Activated CD4-positive, alpha-beta T cell treated with anti-CD3 and anti-CD28 coated beads, Interleukin-2, amount 50 U/mL, for 24 hours (primary cell): Measurements from ENCODE around the gene AFMID.

ENCODE experiments used
- DNase-seq, 2 donors: peaks; one replicate each; pipeline ENCODE4 v3.0.0-alpha.2; 2020; ENCODE audit warnings: low read depth in 1 of 2, low spot score in 1 of 2

Gene AFMID

DNA sequence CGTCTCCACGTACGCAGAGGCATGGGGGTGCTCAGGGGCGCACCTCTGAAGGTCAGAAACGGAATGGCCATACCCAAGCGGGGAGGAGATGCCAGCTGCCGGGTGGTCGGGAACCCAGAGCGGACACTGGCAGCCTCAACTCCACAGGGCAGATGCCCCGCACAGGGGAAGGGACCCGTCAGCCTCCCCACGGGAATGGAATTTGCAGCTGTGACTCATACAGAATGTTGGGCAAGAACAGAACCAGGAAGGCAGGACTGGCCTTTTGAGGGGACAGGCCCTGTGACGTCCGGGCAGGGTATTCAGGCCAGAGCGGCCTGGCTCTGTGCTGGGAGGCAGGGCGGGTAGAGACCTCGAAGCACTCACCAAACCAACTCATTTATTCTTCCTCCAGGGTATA is 7.8 kb upstream of the AFMID start:
- DNase-seq = no peak

DNA sequence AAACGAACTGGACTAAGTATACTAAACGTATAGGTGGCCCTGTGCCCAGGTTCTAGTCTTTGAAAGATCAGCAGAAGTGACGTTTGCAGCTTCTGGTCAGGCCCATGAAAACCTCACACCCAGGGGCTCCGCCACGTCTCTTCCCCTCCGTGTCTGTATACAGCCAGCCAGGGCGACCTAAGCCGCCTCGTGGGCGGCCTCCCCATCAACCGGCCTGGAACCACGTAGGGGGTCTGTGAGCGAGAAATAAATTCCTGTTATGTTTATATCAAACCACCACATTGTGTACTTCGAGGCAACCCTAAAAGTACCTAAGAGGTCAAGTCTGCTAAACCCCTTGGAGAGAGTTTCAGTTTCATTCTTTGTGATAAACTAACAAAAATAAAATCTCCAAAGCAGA is 7.1 kb upstream of the AFMID start:
- no peak for DNase-seq

DNA sequence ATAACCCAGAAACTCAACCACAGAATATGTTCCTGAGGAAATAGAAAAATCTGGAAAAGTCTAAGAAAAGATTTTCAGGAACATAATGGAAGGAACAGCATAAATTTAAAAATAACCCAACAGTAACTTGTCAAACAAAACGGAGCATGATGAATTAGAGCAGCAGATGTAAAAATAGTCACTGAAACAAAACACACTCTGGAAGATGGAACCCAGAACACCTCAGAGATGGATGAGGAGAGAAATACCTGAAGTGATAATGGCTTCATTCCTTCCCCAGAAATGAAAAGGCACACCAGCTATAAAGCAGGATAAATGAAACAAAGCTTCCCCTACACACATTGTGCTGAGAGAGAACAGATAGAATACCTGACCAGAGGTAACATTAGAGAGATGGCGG is 6.7 kb upstream of the AFMID start:
- no peak for DNase-seq

DNA sequence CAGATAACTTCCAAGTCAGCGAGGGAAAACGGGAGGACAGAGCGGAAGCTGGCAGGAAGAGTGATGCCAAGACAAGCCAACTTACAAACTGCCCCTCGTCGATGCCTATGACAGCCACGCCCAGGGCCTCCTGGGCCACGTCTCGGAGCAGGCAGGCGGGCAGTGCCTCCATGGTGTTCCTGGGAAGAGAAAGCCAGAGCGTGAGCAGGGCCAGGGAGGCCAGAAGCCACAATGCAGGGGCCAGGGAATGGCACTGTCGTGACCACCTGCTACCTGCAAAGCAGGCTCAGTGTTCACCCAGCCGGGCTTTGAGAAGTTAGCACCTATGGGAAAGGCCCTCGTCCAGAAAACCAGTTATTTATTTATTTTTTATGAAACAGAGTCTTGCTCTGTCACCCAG is 4.7 kb upstream of the AFMID start:
- DNase-seq = no peak

DNA sequence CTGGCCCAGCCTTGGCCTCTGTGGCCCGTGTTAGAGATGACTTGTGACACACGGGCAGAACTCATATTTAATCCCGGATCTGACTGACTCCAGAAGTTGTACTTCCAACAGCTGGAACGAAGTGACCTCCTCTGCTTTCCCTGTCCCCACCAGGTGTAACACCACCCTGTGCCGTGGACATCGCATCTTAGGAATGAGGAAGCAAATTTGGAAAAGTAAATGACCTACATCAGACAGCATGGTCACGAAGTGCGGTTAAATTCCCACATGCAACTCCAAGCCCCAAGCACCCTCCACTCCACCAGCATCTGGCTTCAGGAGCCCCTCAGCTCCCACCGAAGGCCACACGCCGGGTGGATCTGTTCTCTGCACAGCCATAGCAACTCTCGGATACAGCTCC is 3.2 kb upstream of the AFMID start:
- no peak for DNase-seq

DNA sequence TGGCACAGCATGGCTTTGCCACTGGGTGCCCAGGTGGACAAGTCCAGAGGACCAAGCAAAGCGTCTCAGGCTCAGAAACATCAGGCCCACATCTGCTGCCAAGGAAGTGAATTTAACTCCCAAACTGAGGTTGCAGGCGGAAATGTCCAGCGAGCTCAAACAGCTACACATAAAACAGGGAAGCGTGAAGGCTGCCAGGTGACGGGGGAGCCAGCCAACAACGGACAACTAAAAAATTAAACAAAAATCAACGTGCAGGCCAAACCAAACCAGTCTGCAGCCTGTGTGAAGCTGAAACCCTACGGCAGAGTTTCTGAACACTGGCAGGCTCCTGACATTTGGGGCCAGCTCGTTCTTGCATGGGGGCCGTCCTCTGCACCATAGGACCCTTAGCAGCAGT is 2.8 kb upstream of the AFMID start:
- no peak for DNase-seq

DNA sequence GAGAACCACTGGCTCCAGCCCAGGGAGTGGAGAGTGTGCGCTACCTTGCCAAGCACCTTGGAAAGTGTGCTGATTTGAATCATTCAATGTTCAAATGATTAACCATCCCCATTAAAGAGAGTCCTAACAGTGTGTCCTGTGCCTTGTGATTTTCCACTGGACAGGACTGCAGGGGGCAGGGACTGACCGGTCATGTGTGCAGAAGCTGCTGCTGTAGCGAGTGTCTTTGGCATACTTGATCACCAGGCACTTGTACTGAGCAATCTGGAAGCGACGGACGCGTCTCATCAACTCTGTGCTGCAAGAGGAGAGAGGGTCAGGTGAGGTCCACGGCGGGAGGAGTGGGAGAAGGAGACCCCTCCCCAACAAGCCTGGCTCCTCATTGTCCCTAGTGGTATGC is 2.3 kb upstream of the AFMID start:
- DNase-seq = no peak

DNA sequence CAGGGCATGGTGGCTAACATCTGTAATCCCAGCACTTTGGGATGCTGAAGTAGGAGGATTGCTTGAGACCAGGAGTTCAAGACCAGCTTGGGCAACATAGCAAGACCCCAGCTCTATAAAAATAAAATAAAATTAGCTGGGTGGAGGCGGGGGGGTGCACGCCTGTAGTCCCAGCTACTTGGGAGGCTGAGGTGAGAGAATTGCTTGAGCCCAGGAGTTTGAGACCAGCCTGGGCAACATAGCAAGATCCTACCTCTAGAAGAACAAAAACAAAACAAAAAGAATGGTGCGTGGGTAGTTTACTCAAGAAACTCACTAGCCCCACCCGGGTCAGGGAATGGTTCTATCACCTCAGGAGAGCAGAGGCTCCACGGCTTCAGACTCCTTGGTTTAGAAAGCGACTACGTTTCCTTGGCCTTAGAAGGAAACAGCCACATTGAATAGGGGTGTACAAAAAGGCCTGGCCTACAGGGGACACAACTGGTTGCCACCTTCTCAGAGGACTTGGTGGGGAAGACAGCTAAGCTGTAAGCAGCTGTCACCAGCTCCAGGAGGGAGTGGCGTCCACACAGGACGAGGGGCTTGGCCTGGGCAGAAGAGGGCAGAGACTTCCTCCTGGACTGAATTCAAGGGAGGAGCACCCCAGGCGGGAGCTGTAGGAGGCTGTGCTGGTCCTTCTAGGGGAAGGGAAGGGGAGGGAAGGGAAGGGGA is 1.0 kb upstream of the AFMID start:
- no peak for DNase-seq

DNA sequence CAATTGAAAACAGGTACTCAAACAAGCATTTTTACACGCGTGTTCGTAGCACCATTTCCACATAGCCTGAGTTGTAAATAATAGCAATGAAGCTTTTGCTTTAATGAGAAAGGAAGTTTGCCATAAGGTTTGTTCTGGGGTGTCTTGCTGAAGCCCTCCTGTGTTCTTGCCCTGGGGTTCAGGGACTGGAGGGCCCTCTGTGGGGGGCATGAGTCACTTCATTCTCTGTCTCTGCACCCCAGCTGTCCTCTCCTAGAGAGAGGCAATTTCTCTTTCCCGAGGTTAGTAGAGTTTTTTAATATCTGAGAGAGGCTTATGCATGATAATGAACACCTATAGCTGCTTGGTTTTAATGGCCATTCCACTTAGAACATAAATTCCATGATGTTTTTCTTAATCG is 9.6 kb downstream of the AFMID start:
- no peak for DNase-seq

DNA sequence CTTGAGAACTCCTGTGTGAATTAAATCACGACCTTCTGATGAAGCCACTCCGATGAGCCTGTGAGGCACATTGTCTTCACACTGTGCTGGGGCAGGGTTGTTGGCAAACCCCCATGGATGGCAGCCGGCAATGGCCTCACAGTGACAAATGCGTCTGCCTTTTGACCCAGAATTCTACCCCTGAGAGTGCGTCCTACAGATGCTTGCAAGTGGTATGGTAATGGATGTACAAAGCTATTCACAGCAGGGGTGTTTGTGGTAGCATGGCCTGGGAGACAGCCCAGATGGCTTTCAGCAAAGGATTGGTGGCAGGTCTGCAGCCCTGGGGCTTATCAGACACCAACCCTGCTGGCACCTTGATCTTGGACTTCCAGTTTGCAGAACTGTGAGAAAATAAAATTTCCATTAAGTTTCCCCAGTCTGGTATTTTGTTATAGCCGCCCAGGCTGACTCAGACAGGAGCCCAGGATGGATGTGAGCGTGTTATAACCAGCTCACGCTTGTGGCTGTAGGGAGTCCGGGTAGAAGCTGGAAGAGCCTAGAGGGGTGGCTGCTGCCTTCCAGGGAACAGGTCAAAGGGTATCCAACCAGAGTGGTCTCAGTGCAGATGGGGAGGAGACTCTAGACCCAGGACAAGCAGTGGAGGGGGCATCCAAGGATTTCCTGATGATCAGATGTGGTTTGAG is 10.1 kb downstream of the AFMID start:
- DNase-seq = no peak

DNA sequence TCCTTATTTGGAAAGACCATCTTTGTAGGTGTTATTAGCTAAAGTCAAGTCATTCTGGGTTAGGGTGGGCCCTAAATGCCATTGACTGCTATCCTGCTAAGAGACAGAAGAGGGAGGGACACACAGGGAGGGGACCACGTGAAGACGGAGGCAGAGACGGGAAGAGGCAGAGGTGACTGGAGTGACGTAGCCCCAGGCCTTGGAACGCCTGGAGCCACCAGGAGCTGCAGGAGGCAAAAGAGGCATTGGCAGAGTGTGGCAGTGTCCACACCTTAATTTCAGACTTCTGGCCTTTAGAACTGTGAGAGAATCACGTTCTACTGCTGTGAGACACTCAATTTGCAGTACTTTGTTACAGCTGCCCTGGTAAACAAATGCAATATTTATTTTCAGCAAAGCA is 13.3 kb downstream of the AFMID start:
- DNase-seq = no peak

DNA sequence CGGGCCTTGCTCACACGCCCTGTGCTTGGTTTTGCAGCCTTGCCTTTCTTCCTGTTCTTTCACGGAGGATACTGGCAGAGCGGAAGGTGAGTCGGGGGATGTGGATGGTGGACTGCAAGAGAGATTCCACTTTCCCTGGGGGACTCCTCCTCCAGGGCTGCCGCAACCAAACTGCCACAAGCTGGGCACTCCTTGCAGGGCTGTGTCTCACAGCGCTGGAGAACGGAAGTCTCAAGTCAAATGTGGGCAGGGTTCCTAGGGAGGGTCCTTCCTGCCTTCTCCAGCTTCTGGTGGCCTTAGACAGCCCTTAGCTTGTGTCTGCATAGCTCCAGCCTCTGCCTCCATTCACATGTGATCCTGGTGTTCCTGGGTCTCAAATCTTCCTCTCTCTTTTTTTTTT is 15.5 kb downstream of the AFMID start:
- DNase-seq = no peak

DNA sequence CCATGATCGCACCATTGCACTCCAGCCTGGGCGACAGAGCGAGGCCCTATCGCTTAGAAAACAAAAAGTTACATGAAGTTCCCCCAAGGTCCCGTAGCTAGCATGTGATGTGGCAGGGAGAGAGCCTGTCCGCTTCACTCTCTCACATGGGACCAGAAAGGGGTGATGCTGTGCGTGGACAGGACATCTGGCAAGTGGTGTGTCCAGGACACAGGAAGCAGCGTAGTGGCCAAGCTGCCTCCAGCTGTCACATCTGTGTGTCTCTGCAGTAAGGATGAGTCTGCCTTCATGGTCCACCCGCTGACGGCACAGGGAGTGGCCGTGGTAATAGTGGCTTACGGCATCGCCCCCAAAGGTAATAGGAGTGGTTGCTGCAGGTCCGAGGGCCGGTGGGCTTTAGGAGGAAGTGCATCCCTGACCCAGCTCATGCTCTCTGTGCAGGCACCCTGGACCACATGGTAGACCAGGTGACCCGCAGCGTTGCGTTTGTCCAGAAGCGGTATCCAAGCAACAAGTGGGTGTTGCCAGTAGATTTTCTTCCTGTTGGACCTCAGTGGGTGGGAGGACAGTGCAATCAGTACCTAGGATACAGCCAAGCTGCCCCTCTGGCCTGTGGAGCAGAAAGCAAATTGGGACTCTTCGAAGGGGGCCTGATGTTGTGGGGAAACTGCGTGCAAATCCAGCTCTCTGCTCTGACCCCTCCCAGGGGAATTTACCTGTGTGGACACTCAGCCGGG is 17.4 kb downstream of the AFMID start:
- no peak for DNase-seq

DNA sequence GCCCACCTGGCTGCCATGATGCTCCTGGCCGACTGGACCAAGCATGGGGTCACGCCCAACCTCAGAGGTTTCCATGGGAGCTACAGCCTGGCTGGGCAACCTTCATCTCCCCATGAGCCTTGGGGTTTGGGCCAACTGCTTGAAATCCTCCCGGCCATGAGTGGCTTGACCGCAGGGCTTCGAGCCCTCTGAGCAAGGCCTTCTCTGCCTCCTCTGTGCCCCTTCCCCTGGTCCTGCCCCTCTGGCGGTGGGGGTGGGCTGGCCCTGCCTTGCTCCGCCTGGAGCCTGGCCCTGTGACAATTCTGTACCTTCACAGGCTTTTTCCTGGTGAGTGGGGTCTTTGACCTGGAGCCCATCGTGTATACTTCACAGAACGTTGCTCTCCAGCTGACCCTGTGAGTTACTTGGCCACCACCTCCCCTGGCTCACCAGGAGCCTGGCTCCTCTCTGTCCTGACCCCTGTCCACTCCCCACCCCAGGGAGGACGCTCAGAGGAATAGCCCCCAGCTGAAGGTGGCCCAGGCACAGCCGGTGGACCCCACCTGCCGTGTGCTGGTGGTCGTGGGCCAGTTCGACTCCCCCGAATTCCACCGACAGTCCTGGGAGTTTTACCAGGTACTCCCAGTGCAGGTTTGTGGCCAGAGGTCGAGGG is 18.1 kb downstream of the AFMID start:
- no peak for DNase-seq

DNA sequence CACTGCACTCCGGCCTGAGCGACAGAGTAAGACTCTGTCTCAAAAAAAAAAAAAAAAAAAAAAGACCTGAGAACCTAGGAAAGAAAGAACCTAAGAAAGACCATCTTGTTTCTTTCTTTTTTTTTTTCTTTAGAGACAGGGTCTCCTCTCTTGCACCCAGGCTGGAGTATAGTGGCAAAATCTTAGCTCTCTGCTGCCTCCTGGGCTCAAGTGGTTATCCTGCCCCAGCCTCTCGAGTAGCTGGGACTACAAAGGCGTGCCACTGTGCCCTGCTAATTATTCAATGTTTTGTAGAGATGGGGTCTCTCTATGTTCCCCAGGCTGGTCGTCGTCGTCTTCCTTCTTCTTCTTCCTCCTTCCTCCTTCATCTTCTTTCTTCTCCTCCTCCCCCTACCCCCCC is 19.1 kb downstream of the AFMID start:
- no peak for DNase-seq

DNA sequence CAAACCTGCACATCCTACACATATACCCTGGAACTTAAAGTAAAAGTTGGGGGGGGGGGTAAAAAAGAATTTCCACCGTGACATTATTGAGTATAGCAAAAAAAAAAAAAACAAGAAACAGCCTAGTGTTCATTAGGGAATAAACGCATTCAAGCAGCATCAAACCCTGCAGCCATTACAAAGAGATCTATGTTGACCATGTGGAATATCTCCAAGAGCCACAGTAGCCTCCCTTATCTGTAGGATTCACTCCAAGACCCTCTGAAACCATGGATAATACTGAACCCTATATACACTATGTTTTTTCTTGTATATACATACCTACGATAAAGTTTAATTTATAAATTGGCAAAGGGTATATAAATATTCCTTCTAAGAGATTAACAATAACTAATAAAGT is 21.3 kb downstream of the AFMID start:
- no peak for DNase-seq

DNA sequence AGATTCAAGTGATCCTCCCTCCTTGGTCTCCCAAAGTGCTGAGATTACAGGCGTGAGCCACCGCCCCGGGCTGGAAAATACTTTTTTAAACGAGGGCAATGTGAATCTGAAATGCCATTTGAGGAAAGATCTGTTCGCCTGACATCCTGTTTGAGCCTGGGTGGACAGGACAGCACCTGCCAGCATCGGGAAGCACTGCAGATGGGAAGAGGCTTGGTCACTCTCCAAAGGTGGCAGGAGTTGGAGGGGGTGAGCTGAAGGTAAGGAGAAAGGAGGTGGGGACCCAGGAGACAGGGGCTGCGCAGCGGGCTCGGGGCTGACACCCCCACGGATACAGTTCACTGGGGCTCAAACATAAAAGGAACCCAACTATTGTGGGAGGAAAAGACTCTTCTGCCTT is 22.9 kb downstream of the AFMID start:
- DNase-seq = no peak

DNA sequence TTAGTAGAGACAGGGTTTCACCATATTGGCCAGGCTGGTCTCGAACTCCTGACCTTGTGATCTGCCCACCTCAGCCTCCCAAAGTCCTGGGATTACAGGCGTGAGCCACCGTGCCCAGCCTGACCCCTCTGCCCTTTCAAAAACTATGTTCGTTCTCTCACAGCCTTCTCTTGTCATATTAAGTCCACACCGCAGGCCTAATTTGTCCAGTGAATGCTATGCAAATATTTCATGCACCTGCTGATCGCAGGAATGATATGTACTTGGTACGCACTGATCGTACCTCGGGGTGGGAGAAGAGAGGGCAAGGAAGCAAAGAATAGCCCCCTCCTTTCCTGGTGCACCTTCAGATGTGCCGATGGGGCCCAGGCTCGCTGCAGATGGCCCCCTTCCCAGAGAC is 23.9 kb downstream of the AFMID start:
- DNase-seq = no peak

DNA sequence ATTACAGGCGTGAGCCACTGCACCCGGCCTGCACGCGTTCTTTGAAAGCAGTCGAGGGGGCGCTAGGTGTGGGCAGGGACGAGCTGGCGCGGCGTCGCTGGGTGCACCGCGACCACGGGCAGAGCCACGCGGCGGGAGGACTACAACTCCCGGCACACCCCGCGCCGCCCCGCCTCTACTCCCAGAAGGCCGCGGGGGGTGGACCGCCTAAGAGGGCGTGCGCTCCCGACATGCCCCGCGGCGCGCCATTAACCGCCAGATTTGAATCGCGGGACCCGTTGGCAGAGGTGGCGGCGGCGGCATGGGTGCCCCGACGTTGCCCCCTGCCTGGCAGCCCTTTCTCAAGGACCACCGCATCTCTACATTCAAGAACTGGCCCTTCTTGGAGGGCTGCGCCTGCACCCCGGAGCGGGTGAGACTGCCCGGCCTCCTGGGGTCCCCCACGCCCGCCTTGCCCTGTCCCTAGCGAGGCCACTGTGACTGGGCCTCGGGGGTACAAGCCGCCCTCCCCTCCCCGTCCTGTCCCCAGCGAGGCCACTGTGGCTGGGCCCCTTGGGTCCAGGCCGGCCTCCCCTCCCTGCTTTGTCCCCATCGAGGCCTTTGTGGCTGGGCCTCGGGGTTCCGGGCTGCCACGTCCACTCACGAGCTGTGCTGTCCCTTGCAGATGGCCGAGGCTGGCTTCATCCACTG is 27.0 kb downstream of the AFMID start, which contains the start of gene BIRC5:
Gene BIRC5 (plus strand): TSS at position 238 of the 690 bp plus-strand sequence. CDS start 64 bp downstream, at position 302.
- peak; percentile 86 to 87 for DNase-seq

DNA sequence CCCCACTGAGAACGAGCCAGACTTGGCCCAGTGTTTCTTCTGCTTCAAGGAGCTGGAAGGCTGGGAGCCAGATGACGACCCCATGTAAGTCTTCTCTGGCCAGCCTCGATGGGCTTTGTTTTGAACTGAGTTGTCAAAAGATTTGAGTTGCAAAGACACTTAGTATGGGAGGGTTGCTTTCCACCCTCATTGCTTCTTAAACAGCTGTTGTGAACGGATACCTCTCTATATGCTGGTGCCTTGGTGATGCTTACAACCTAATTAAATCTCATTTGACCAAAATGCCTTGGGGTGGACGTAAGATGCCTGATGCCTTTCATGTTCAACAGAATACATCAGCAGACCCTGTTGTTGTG is 27.5 kb downstream of the AFMID start:
- DNase-seq = no peak

DNA sequence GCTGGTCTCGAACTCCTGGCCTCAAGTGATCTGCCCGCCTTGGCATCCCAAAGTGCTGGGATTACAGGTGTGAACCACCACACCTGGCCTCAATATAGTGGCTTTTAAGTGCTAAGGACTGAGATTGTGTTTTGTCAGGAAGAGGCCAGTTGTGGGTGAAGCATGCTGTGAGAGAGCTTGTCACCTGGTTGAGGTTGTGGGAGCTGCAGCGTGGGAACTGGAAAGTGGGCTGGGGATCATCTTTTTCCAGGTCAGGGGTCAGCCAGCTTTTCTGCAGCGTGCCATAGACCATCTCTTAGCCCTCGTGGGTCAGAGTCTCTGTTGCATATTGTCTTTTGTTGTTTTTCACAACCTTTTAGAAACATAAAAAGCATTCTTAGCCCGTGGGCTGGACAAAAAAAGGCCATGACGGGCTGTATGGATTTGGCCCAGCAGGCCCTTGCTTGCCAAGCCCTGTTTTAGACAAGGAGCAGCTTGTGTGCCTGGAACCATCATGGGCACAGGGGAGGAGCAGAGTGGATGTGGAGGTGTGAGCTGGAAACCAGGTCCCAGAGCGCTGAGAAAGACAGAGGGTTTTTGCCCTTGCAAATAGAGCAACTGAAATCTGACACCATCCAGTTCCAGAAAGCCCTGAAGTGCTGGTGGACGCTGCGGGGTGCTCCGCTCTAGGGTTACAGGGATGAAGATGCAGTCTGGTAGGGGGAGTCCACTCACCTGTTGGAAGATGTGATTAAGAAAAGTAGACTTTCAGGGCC is 32.4 kb downstream of the AFMID start:
- no peak for DNase-seq
